ENCODE results near the gene MDK.

GRCh38 chr11:46407635-46408034, 26.2 kb downstream of the MDK start:
- TF ChIP-seq POLR2AphosphoS5 (IDR thresholded peaks at IDR 0.05; ENCODE audit: borderline replicate concordance, low read depth, low read length) = no peak
- no peak for TF ChIP-seq EZH2 (IDR thresholded peaks at IDR 0.05)
